HL-60 (cell line): ENCODE results near the gene ADIPOR2.

Experiments
- GABPA ChIP-seq: IDR thresholded peaks from 2 replicates; pipeline ENCODE4 v1.6.1; 2012; ENCODE audit warnings: low read depth
- POLR2AphosphoS5 ChIP-seq: IDR thresholded peaks from 2 replicates; pipeline ENCODE4 v1.6.1; 2012; ENCODE audit warnings: low read depth
- REST ChIP-seq: IDR thresholded peaks from 2 replicates; pipeline ENCODE4 v1.6.1; 2012; ENCODE audit warnings: low read depth; ENCODE audit not compliant: insufficient replicate concordance
- SPI1 ChIP-seq: IDR thresholded peaks from 2 replicates; pipeline ENCODE4 v1.6.1; 2012; ENCODE audit warnings: low read depth, mild to moderate bottlenecking, borderline replicate concordance
- TF ChIP-seq, protein P1 (sequence below): IDR thresholded peaks from one replicate; pipeline ENCODE4 v1.5.1; 2011; ENCODE audit warnings: low read length, control low read depth, inconsistent platforms; ENCODE audit not compliant: insufficient read depth

GRCh38 chr12:1724250-1724649, 33.4 kb downstream of the ADIPOR2 start:
- TF ChIP-seq, protein P1, sequence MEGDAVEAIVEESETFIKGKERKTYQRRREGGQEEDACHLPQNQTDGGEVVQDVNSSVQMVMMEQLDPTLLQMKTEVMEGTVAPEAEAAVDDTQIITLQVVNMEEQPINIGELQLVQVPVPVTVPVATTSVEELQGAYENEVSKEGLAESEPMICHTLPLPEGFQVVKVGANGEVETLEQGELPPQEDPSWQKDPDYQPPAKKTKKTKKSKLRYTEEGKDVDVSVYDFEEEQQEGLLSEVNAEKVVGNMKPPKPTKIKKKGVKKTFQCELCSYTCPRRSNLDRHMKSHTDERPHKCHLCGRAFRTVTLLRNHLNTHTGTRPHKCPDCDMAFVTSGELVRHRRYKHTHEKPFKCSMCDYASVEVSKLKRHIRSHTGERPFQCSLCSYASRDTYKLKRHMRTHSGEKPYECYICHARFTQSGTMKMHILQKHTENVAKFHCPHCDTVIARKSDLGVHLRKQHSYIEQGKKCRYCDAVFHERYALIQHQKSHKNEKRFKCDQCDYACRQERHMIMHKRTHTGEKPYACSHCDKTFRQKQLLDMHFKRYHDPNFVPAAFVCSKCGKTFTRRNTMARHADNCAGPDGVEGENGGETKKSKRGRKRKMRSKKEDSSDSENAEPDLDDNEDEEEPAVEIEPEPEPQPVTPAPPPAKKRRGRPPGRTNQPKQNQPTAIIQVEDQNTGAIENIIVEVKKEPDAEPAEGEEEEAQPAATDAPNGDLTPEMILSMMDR = no peak
- no peak for TF ChIP-seq POLR2AphosphoS5
- no peak for TF ChIP-seq REST
- no peak for TF ChIP-seq GABPA
- no peak for TF ChIP-seq SPI1
